ENCODE data around the gene COL9A3.

COL9A3 gene

GRCh38 chr20:62792182-62792939 is 24.5 kb upstream of the COL9A3 start:
- H3K4me3 ChIP-seq (ENCODE audit: low read length) = no peak overlapping the region
- peak; percentile 55 for DNase-seq (ENCODE audit: low read depth)
- TF ChIP-seq, protein P1, sequence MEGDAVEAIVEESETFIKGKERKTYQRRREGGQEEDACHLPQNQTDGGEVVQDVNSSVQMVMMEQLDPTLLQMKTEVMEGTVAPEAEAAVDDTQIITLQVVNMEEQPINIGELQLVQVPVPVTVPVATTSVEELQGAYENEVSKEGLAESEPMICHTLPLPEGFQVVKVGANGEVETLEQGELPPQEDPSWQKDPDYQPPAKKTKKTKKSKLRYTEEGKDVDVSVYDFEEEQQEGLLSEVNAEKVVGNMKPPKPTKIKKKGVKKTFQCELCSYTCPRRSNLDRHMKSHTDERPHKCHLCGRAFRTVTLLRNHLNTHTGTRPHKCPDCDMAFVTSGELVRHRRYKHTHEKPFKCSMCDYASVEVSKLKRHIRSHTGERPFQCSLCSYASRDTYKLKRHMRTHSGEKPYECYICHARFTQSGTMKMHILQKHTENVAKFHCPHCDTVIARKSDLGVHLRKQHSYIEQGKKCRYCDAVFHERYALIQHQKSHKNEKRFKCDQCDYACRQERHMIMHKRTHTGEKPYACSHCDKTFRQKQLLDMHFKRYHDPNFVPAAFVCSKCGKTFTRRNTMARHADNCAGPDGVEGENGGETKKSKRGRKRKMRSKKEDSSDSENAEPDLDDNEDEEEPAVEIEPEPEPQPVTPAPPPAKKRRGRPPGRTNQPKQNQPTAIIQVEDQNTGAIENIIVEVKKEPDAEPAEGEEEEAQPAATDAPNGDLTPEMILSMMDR (IDR thresholded peaks at IDR 0.05; ENCODE audit: insufficient read depth, low read depth, low read length, missing control alignments) = no peak

DNA sequence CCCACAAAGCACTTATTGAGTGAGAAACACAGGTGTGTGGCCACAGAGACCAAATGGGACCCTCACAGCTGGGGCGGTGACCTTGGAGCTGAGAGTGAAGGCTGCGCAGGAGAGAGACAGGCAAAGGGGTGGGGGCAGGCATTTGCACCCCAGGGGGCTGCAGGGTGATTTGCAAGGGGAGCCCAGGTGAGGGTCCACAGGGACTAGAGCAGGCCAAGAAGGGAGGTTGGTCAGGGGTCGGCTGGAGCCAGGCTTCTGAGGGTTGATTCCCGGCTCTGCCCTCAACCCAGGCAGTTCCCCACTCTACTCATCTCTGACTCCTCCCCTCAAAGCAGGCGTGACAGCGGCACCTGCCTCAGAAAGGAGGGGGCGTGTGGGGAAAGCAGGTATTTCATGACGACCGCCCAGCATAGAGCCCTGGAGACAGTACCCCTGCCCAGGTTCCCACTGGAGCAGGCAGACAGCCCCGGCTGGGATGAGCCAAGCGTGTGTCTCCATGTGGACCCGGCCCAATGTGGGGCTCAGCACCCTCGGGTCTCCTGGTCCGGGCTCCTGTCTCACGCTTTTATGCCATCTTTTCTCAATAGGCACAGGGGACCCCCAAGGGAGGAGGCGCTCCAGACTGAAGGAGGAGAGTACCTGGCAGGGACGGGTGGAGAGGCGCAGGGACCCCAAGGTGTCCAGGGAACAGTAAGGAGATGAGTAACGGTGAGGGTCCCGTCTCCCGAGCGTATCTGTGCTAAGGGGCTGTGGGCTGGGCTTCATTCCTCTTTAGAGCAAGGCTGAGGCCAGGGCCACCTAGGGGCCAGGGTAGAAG is 23.7 kb upstream of the COL9A3 start:
- no peak for DNase-seq (ENCODE audit: low read depth)
- TF ChIP-seq, protein P1 (IDR thresholded peaks at IDR 0.05; ENCODE audit: insufficient read depth, low read depth, low read length, missing control alignments) = no peak
- no peak overlapping the region for H3K4me3 ChIP-seq (ENCODE audit: low read length)

DNA sequence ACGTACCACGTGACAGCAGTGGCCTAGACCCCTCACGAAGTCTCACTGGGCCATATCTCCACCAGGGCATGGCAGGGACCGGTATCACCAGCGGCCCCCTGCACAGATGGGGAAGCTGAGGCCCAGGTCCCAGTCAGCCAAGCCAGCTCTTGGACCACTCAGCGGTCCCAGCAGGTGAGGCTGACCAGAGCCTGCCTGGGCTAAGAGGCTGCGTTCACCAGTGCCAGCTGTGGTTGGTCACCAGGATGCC is 23.2 kb upstream of the COL9A3 start:
- DNase-seq (ENCODE audit: low read depth) = no peak
- TF ChIP-seq, protein P1 (IDR thresholded peaks at IDR 0.05; ENCODE audit: insufficient read depth, low read depth, low read length, missing control alignments) = no peak
- H3K4me3 ChIP-seq (ENCODE audit: low read length) = peak overlapping the region; percentile 25

DNA sequence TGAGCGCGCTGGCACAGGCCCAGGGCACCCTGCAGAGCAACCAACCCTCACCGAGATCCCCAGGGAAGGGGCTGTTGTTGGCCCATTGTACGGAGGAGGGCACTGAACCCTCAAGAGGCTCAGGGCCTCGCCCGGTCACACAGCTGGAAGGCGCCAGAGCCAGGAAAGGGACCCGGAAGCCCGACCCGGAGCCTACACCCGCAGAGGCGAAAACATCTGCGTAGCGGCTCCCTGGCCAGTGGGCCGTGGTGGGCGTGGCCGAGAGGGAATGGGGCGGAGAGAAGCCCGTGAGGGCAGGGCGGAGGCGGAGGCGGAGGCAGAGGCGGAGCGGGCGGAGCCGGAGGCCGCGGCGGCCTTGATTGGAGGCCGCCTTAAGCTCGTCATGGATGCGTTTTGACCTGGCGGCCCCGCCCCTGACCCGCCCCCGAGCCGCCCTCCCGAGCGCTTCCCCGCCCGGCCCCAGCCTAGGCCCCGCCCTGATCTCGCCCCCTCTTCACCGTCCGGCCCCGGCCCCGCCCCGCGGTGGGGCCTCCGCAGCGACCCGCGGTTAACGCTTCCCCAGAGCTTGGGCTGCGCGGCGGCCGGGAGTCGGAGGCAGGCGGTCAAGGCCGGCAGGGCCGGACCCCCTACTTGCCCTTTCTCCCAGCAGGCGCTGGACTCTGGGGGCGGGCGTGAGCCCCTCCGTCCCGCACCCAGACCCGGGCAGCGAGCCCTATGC is 22.7 kb upstream of the COL9A3 start:
- DNase-seq (ENCODE audit: low read depth) = peak; percentile 96
- H3K4me3 ChIP-seq (ENCODE audit: low read length) = peak overlapping the region; percentile 55
- TF ChIP-seq, protein P1 (IDR thresholded peaks at IDR 0.05; ENCODE audit: insufficient read depth, low read depth, low read length, missing control alignments) = no peak

DNA sequence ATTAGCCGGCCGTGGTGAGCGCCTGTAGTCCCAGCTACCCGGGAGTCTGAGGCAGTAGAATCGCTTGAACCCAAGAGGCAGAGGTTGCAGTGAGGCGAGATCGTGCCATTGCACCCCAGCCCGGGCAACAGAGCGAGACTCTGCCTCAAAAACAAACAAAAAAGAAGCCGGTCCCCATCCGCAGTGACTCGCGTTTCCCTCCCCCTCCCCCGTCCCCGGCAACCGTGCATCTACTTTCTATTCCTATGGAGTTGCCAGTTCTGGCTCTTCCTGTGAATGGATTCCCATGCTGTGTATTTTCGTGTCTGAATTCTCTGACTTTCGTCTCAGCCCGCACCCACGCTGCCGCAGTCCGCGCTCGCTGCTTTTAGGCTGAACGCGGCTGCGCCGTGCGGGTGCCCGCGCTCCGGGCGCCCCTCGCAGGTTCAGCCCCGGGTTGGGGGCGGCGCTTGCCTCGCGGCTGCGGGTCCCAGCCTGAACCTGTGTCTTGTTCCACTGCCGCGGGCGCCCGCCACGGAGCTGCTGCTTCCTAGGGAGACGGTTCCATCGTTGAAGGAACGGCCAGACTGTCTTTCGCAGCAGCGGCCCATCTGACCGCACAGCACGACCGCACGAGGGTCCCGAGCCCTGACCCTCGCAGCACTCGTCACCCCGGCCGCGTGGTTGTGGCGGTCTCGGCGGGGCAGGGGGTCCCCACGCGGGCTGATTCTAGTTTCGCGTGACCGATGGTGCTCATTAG is 21.7 kb upstream of the COL9A3 start:
- H3K4me3 ChIP-seq (ENCODE audit: low read length) = peak overlapping the region; percentile 55
- peak; percentile 54 for DNase-seq (ENCODE audit: low read depth)
- TF ChIP-seq, protein P1 (IDR thresholded peaks at IDR 0.05; ENCODE audit: insufficient read depth, low read depth, low read length, missing control alignments) = no peak

DNA sequence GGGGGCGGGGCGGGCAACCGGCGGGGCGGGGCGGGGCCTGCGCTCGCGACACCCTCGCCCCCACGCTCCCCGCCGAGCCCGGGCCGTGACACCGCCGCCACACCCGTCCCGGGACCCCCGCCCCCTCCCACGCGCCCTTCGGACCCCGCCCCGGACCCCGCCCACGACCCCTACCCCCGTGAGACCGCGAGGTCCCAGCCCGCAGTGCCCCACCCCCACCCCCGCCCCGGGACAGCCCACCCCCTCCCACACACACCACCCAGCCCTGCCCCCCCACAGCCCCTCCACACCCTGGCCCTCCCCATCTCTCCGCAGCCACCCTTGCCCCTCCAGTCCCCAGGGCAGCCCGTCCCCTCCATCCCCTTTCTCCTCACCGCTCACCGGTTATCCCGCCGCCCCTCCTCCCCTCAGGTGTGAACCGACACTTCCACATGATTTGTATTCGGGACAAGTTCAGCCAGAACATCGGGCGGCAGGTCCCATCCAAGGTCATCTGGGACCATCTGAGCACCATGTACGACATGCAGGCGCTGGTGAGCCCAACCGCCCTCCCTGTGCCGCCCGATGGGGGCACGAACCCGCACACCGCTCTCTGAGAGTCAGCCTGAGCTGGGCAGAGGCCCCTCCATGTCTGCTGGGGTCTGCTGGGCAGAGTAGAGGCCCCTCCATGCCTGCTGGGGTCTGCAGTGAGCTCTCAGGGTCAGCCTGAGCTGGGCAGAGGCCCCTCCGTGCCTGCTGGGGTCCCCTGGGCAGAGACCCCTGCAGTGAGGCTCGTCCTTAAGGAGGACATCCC is 20.0 kb upstream of the COL9A3 start:
- DNase-seq (ENCODE audit: low read depth) = no peak
- peak overlapping the region; percentile 53 for H3K4me3 ChIP-seq (ENCODE audit: low read length)
- TF ChIP-seq, protein P1 (IDR thresholded peaks at IDR 0.05; ENCODE audit: insufficient read depth, low read depth, low read length, missing control alignments) = no peak
